Natural killer cell (primary cell): Measurements from ENCODE around the gene NCR3LG1. TPM values are rescaled to one million over a fixed set of nuclear protein-coding genes. Genes with fewer than 3 reads are reported as not detected.

Experiments used
- ATAC-seq, 3 donors: fragments of 150-1000 bp in 2 of 3; fragments of 200-7000 bp in 1 of 3; cut with Tn5 transposase; 1 replicate in 1 of 3; 2 replicates in 2 of 3; pipeline ENCODE4 v1.10.0; 2021; ENCODE audit warnings: mild to moderate bottlenecking in 2 of 3, moderate library complexity in 2 of 3
- DNase-seq, 2 donors: peaks; one replicate each; pipeline versions ENCODE4 v3.0.0 to v3.0.0-alpha.2; 2013 to 2021; ENCODE audit warnings: mixed read lengths in 1 of 2
- H3K27ac ChIP-seq: one replicate; pipeline ENCODE4 v1.5.1; 2013; ENCODE audit warnings: mild to moderate bottlenecking, low read length
- H3K27me3 ChIP-seq: one replicate; pipeline ENCODE4 v1.6.1; 2013; ENCODE audit warnings: low read length; ENCODE audit not compliant: control insufficient read depth, insufficient read depth
- H3K36me3 ChIP-seq: one replicate; pipeline ENCODE4 v1.6.1; 2013; ENCODE audit warnings: low read length; ENCODE audit not compliant: control insufficient read depth, insufficient read depth
- H3K4me1 ChIP-seq: one replicate; pipeline ENCODE4 v1.6.1; 2013; ENCODE audit warnings: low read length; ENCODE audit not compliant: control insufficient read depth, insufficient read depth
- H3K4me3 ChIP-seq: one replicate; pipeline ENCODE4 v1.5.1; 2013; ENCODE audit warnings: low read length
- H3K9me3 ChIP-seq: one replicate; pipeline ENCODE4 v1.6.1; 2013; ENCODE audit warnings: low read length; ENCODE audit not compliant: control insufficient read depth, insufficient read depth
- H3K27ac Mint-ChIP-seq, 2 donors: one replicate each; pipeline ENCODE4 v1.8.0; 2022; ENCODE audit warnings: mild to moderate bottlenecking in 2 of 2, mixed read lengths in 2 of 2, moderate library complexity in 1 of 2
- H3K27me3 Mint-ChIP-seq, 2 donors: one replicate each; pipeline ENCODE4 v1.8.0; 2022; ENCODE audit warnings: low read depth in 2 of 2, mixed read lengths in 2 of 2
- H3K36me3 Mint-ChIP-seq: one replicate; pipeline ENCODE4 v1.8.0; 2022; ENCODE audit warnings: mixed read lengths
- H3K4me1 Mint-ChIP-seq, 2 donors: one replicate each; pipeline ENCODE4 v1.8.0; 2022; ENCODE audit warnings: mixed read lengths in 2 of 2
- H3K4me3 Mint-ChIP-seq: one replicate; pipeline ENCODE4 v1.8.0; 2022; ENCODE audit warnings: mild to moderate bottlenecking, moderate library complexity, mixed read lengths
- H3K9me3 Mint-ChIP-seq, 2 donors: one replicate each; pipeline ENCODE4 v1.8.0; 2022; ENCODE audit warnings: mixed read lengths in 2 of 2
- CTCF ChIP-seq: fragments of 200-600 bp; IDR thresholded peaks from one replicate; pipeline ENCODE4 v1.8.0; 2022; ENCODE audit warnings: antibody characterized with exemption
- WGBS: methylation state at CpG from one replicate; pipeline ENCODE4 v1.1.7; 2013; ENCODE audit warnings: missing lambda C conversion rate; ENCODE audit not compliant: insufficient coverage; 5-methylcytosine and 5-hydroxymethylcytosine counted together
- intact Hi-C: fragments of 100-400 bp; cut with micrococcal nuclease; formaldehyde crosslinking; loops from one replicate; pipeline ENCODE4 v1.14.2; 2022
- total RNA-seq, 4 donors: library from RNA; stranded (reverse); fragments of 120-200 nt in 1 of 4; gene quantifications; one replicate each; pipeline versions ENCODE4 v1.2.3 to v1.2.4, GENCODE V29; 2013 to 2022

Gene NCR3LG1
- total RNA-seq, 3 donors from 2014 or later (not counting 1 experiment from before 2014, with no cell fraction given): 6.3 to 10.1 (median 9.7) TPM

GRCh38 chr11:17379383-17380180 is 28.0 kb downstream of the NCR3LG1 start:
- H3K4me1 ChIP-seq: no peaks in the 10 kb centered on the region
- no peak overlapping the region for H3K27ac Mint-ChIP-seq
- H3K9me3 Mint-ChIP-seq: no peaks in the 10 kb centered on the region
- no peak overlapping the region for H3K4me3 Mint-ChIP-seq
- no peaks in the 10 kb centered on the region for H3K4me1 Mint-ChIP-seq
- no peak for TF ChIP-seq CTCF
- ATAC-seq: no peak
- H3K27ac ChIP-seq: no peak overlapping the region
- no peak overlapping the region for H3K4me3 ChIP-seq
- H3K27me3 ChIP-seq: no peaks in the 10 kb centered on the region
- WGBS: 90% methylated on average over 7 of the region's 7 CpGs
- no peaks in the 10 kb centered on the region for H3K9me3 ChIP-seq
- no peaks in the 10 kb centered on the region for H3K27me3 Mint-ChIP-seq
- no peaks in the 10 kb centered on the region for H3K36me3 ChIP-seq
- DNase-seq: no peak
- intact Hi-C loops: no loop called here
- H3K36me3 Mint-ChIP-seq: no peaks in the 10 kb centered on the region

- H3K4me3 Mint-ChIP-seq: no peak overlapping the region
- no peaks in the 10 kb centered on the region for H3K27me3 Mint-ChIP-seq
- H3K27ac Mint-ChIP-seq: no peak overlapping the region
- no peaks in the 10 kb centered on the region for H3K4me1 Mint-ChIP-seq
- Histone ChIP-seq H3K9me3 (no peaks in the 10 kb centered on the region), H3K27me3 (no peaks in the 10 kb centered on the region), H3K27ac (no peak overlapping the region), H3K4me3 (no peak overlapping the region), H3K36me3 (no peaks in the 10 kb centered on the region), H3K4me1 (no peaks in the 10 kb centered on the region)
- ATAC-seq (no peak), DNase-seq (no peak)
- intact Hi-C loops: no loop called here
- H3K9me3 Mint-ChIP-seq: no peaks in the 10 kb centered on the region
- 84% methylated on average over 3 of the region's 4 CpGs for WGBS
- TF ChIP-seq CTCF: no peak
- H3K36me3 Mint-ChIP-seq: no peaks in the 10 kb centered on the region
These were observed 29.6 kb downstream of the NCR3LG1 start for GRCh38 chr11:17381156-17381555.

- DNase-seq (no peak), ATAC-seq (no peak)
- Histone ChIP-seq H3K9me3 (no peaks in the 10 kb centered on the region), H3K27ac (no peak overlapping the region), H3K27me3 (no peaks in the 10 kb centered on the region), H3K4me1 (no peaks in the 10 kb centered on the region), H3K36me3 (no peaks in the 10 kb centered on the region), H3K4me3 (no peak overlapping the region)
- peaks cover 0 to 4% of the 10 kb centered on the region in 2 donors for H3K4me1 Mint-ChIP-seq
- H3K36me3 Mint-ChIP-seq: no peaks in the 10 kb centered on the region
- no peak overlapping the region for H3K4me3 Mint-ChIP-seq
- WGBS: 86% methylated on average over 8 of the region's 8 CpGs
- no peak overlapping the region for H3K27ac Mint-ChIP-seq
- no peak for TF ChIP-seq CTCF
- no peaks in the 10 kb centered on the region for H3K27me3 Mint-ChIP-seq
- intact Hi-C loops: no loop called here
- no peaks in the 10 kb centered on the region for H3K9me3 Mint-ChIP-seq
These were observed 30.6 kb downstream of the NCR3LG1 start for GRCh38 chr11:17382046-17382728.
